IMR-90 (cell line): ENCODE measurements around the gene CLASP1. TPM values are rescaled to one million over a fixed set of nuclear protein-coding genes. Genes with fewer than 3 reads are reported as not detected.

Experiments used
- ATAC-seq: fragments of 200-7000 bp; cut with Tn5 transposase; 2 replicates; pipeline ENCODE4 v1.9.1; 2020; ENCODE audit warnings: low read depth, mild to moderate bottlenecking, moderate library complexity
- BruUV-seq: library from RNA; stranded (reverse); fragments of 400-500 nt; replicated peaks from 2 replicates; lab custom pipeline; 2021; lab: Mats Ljungman, UMichigan
- CTCF ChIA-PET: fragments of 300-600 bp; formaldehyde crosslinking; extraction: SDS; loops from one replicate; lab custom pipeline; 2021; ENCODE audit warnings: antibody characterized with exemption; lab: Yijun Ruan, JAX
- POLR2A ChIA-PET: fragments of 300-600 bp; sonication (Branson Sonifier 250); formaldehyde crosslinking; loops from one replicate; lab custom pipeline; 2022; ENCODE audit warnings: antibody characterized with exemption; ENCODE audit not compliant: unreplicated experiment; lab: Charles Lee
- DNase-seq: peaks from one replicate; pipeline ENCODE4 v3.0.0; 2013
- H2AFZ ChIP-seq: replicated peaks from 2 replicates; pipeline ENCODE3; 2013; ENCODE audit warnings: low read length, mild to moderate bottlenecking; ENCODE audit not compliant: poor library complexity
- H2AK5ac ChIP-seq: 2 replicates; pipeline ENCODE4 v1.6.1; 2013; ENCODE audit warnings: low read depth, low read length, inconsistent platforms
- H2AK9ac ChIP-seq: replicated peaks from 2 replicates; pipeline ENCODE3; 2013; ENCODE audit warnings: mild to moderate bottlenecking, low read depth, low read length, moderate library complexity; ENCODE audit not compliant: poor library complexity
- H2BK120ac ChIP-seq: 2 replicates; pipeline ENCODE4 v1.6.1; 2013; ENCODE audit warnings: low read depth, low read length, inconsistent platforms
- H2BK15ac ChIP-seq: 3 replicates; pipeline ENCODE4 v1.6.1; 2013; ENCODE audit warnings: low read depth, low read length, inconsistent platforms
- H2BK20ac ChIP-seq: 2 replicates; pipeline ENCODE4 v1.6.1; 2013; ENCODE audit warnings: low read depth, mild to moderate bottlenecking, inconsistent platforms, low read length, moderate library complexity
- H2BK5ac ChIP-seq: 2 replicates; pipeline ENCODE4 v1.6.1; 2013; ENCODE audit warnings: mild to moderate bottlenecking, low read depth, low read length, inconsistent platforms; ENCODE audit not compliant: poor library complexity, severe bottlenecking
- H3K14ac ChIP-seq: replicated peaks from 2 replicates; pipeline ENCODE4 v1.6.1; 2013; ENCODE audit warnings: low read depth, low read length, inconsistent platforms
- H3K18ac ChIP-seq: 2 replicates; pipeline ENCODE4 v1.6.1; 2013; ENCODE audit warnings: low read depth, low read length, control low read depth
- H3K23ac ChIP-seq: 2 replicates; pipeline ENCODE4 v1.6.1; 2013; ENCODE audit warnings: low read depth, low read length, inconsistent platforms
- H3K27ac ChIP-seq: 2 replicates; pipeline ENCODE4 v1.5.1; 2013; ENCODE audit warnings: mild to moderate bottlenecking, control low read depth, low read length; ENCODE audit not compliant: insufficient read depth
- H3K27me3 ChIP-seq: 2 replicates; pipeline ENCODE4 v1.6.1; 2013; ENCODE audit warnings: low read length; ENCODE audit not compliant: control insufficient read depth, insufficient read depth
- H3K36me3 ChIP-seq: 2 replicates; pipeline ENCODE4 v1.6.1; 2013; ENCODE audit warnings: low read length, mixed read lengths; ENCODE audit not compliant: control insufficient read depth, insufficient read depth
- H3K4ac ChIP-seq: 2 replicates; pipeline ENCODE4 v1.6.1; 2013; ENCODE audit warnings: low read depth, low read length, inconsistent platforms
- H3K4me1 ChIP-seq: 2 replicates; pipeline ENCODE4 v1.6.1; 2013; ENCODE audit warnings: low read length, mixed read lengths; ENCODE audit not compliant: control insufficient read depth, insufficient read depth
- H3K4me2 ChIP-seq: 2 replicates; pipeline ENCODE4 v1.6.1; 2013; ENCODE audit warnings: low read depth, mild to moderate bottlenecking, control low read depth, low read length, moderate library complexity
- H3K4me3 ChIP-seq: 2 replicates; pipeline ENCODE4 v1.5.1; 2013; ENCODE audit warnings: low read depth, mild to moderate bottlenecking, control low read depth, low read length, moderate library complexity; ENCODE audit not compliant: insufficient read depth
- H3K56ac ChIP-seq: 2 replicates; pipeline ENCODE4 v1.6.1; 2013; ENCODE audit warnings: low read length, inconsistent platforms; ENCODE audit not compliant: insufficient read depth; ENCODE audit errors: extremely low read depth
- H3K79me1 ChIP-seq, 2 experiments: 2 replicates each; pipeline ENCODE4 v1.6.1; 2013; ENCODE audit warnings: low read length in 2 of 2, inconsistent platforms in 1 of 2, low read depth in 1 of 2
- H3K9ac ChIP-seq: 2 replicates; pipeline ENCODE4 v1.6.1; 2013; ENCODE audit warnings: low read depth, low read length, control low read depth
- H3K9me1 ChIP-seq: 2 replicates; pipeline ENCODE4 v1.6.1; 2013; ENCODE audit warnings: low read length, inconsistent platforms; ENCODE audit not compliant: insufficient read depth
- H3K9me3 ChIP-seq: 2 replicates; pipeline ENCODE4 v1.6.1; 2013; ENCODE audit warnings: low read length; ENCODE audit not compliant: control insufficient read depth, insufficient read depth
- H4K20me1 ChIP-seq: 2 replicates; pipeline ENCODE4 v1.6.1; 2013; ENCODE audit warnings: low read length, inconsistent platforms; ENCODE audit not compliant: insufficient read depth
- H4K5ac ChIP-seq: 2 replicates; pipeline ENCODE4 v1.6.1; 2013; ENCODE audit warnings: mild to moderate bottlenecking, low read depth, low read length, control low read depth
- H4K8ac ChIP-seq, 2 experiments: 2 replicates each; pipeline ENCODE4 v1.6.1; 2013; ENCODE audit warnings: low read depth in 2 of 2, low read length in 2 of 2, control low read depth in 1 of 2, inconsistent platforms in 1 of 2
- H4K91ac ChIP-seq: 2 replicates; pipeline ENCODE4 v1.6.1; 2013; ENCODE audit warnings: low read depth, low read length, inconsistent platforms; ENCODE audit not compliant: insufficient read depth
- BHLHE40 ChIP-seq: fragments of 150-350 bp; IDR thresholded peaks from 2 replicates; pipeline ENCODE4 v1.6.1; 2016; ENCODE audit warnings: mild to moderate bottlenecking, low read depth, low read length
- CEBPB ChIP-seq: IDR thresholded peaks from 2 replicates; pipeline ENCODE4 v1.6.1; 2012; ENCODE audit warnings: low read depth, low read length, improper control_type of control experiment
- CHD1 ChIP-seq: IDR thresholded peaks from 2 replicates; pipeline ENCODE4 v1.6.1; 2012; ENCODE audit warnings: low read depth, low read length, improper control_type of control experiment
- FOS ChIP-seq: fragments of 150-350 bp; IDR thresholded peaks from 2 replicates; pipeline ENCODE4 v1.6.1; 2016; ENCODE audit warnings: low read depth, low read length
- MAFK ChIP-seq: IDR thresholded peaks from 2 replicates; pipeline ENCODE4 v1.6.1; 2012; ENCODE audit warnings: low read depth, low read length, improper control_type of control experiment
- MXI1 ChIP-seq: IDR thresholded peaks from 2 replicates; pipeline ENCODE4 v1.6.1; 2012; ENCODE audit warnings: low read depth, mild to moderate bottlenecking, low read length, moderate library complexity, borderline replicate concordance
- NFE2L2 ChIP-seq: fragments of 150-350 bp; IDR thresholded peaks from 2 replicates; pipeline ENCODE4 v1.6.1; 2016; ENCODE audit warnings: low read depth, mild to moderate bottlenecking, low read length
- POLR2A ChIP-seq: IDR thresholded peaks from 2 replicates; pipeline ENCODE4 v1.6.1; 2012; ENCODE audit warnings: mild to moderate bottlenecking, low read depth, low read length
- RFX5 ChIP-seq: IDR thresholded peaks from 2 replicates; pipeline ENCODE4 v1.8.0; 2012; ENCODE audit warnings: low read depth, mild to moderate bottlenecking, low read length, moderate library complexity
- USF2 ChIP-seq: fragments of 150-350 bp; IDR thresholded peaks from 2 replicates; pipeline ENCODE4 v1.6.1; 2017; ENCODE audit warnings: mild to moderate bottlenecking, antibody characterized with exemption, low read length, low read depth
- WGBS, 2 experiments: methylation state at CpG; one replicate each; pipeline versions ENCODE4 v1.1.5 to v1.1.7; 2013; ENCODE audit warnings: missing lambda C conversion rate in 2 of 2; ENCODE audit not compliant: insufficient read length in 1 of 2; ENCODE audit errors: extremely low coverage in 2 of 2; 5-methylcytosine and 5-hydroxymethylcytosine counted together
- dilution Hi-C: fragments of 300-500 bp; cut with HindIII; formaldehyde crosslinking; loops from one replicate; pipeline ENCODE4 v1.14.3; 2018; ENCODE audit warnings: low sequenced_read_pairs; ENCODE audit not compliant: unreplicated experiment
- in situ Hi-C: fragments of 300-500 bp; cut with MboI; formaldehyde crosslinking; loops from 3 replicates; pipeline ENCODE4 v1.14.3; 2019; ENCODE audit warnings: low sequenced_read_pairs, inconsistent platforms, mixed read lengths
- intact Hi-C: fragments of 100-400 bp; cut with micrococcal nuclease; formaldehyde crosslinking; loops from 2 replicates; pipeline ENCODE4 v1.10.0; 2022
- polyA plus RNA-seq, 3 experiments: library from polyadenylated mRNA; depleted of rRNA; stranded (reverse); fragments of >200 nt; gene quantifications; 2 replicates each; pipeline ENCODE4 v1.2.3, GENCODE V29; 2012; ENCODE audit warnings: low replicate concordance in 1 of 3
- total RNA-seq: library from RNA; depleted of rRNA; stranded (reverse); fragments of >200 nt; gene quantifications from 2 replicates; pipeline ENCODE4 v1.2.3, GENCODE V29; 2012

CLASP1 gene
- total and polyA plus RNA-seq, 2 of the 4 experiments (the other 2 are of a cell fraction), result 12.3 to 33.7 TPM

GRCh38 chr2:121334581-121335293 lies 314.5 kb downstream of the CLASP1 start:
- in situ Hi-C loops, result no loop called here

More at GRCh38 chr2:121334581-121335293, 314.5 kb downstream of the CLASP1 start:
- 72% methylated on average over 3 of the region's 14 CpGs; no CpG with 5 or more reads in 1 of the 2 experiments for WGBS, 2 experiments
- Histone ChIP-seq H3K9ac (no peak overlapping the region), H2AFZ (no peak overlapping the region), H3K4me2 (no peak overlapping the region), H3K4ac (no peak overlapping the region), H2BK15ac (no peak overlapping the region), H3K56ac (no peak overlapping the region), H3K27me3 (peaks cover 1% of the 10 kb centered on the region; the same call in 1 of the 2 replicates), H3K9me3 (no peaks in the 10 kb centered on the region), H3K14ac (no peak overlapping the region), H2BK5ac (no peak overlapping the region), H3K27ac (no peak overlapping the region), H2BK120ac (no peak overlapping the region), H4K5ac (no peak overlapping the region), H3K4me1 (no peaks in the 10 kb centered on the region), H2AK9ac (no peak overlapping the region), H3K79me1 (no peaks in the 10 kb centered on the region), H3K36me3 (peaks cover 9% of the 10 kb centered on the region), H2BK20ac (no peak overlapping the region), H3K23ac (no peak overlapping the region), H4K91ac (no peak overlapping the region), H3K9me1 (peaks cover 3% of the 10 kb centered on the region; the same call in 1 of the 2 replicates), H4K20me1 (no peaks in the 10 kb centered on the region), H3K4me3 (no peak overlapping the region), H2AK5ac (no peak overlapping the region), H4K8ac (no peak overlapping the region), H3K18ac (no peak overlapping the region)
- intact Hi-C loops (no loop called here), dilution Hi-C loops (no loop called here)
- CTCF ChIA-PET, result no interaction called here
- ATAC-seq (no peak; the same call in 1 of the 2 replicates), DNase-seq (no peak)
- POLR2A ChIA-PET, result no interaction called here
- TF ChIP-seq USF2 (no peak), CHD1 (no peak), POLR2A (no peak), MXI1 (no peak), FOS (no peak), MAFK (no peak), NFE2L2 (no peak), RFX5 (no peak), BHLHE40 (no peak), CEBPB (no peak)
- BruUV-seq, result no TSS peak
